Glomerular visceral epithelial cell (primary cell): ENCODE data around the gene OARD1.
A peak's percentile ranks its signal among the peaks of the same experiment; 100 is the strongest.
"Not testable (repeated sequence)": the region's sequence is repeated elsewhere in the genome, so short reads cannot be mapped to it uniquely, and the experiment has no call there.

Source experiments
- DNase-seq: peaks from one replicate; pipeline ENCODE4 v3.0.0-alpha.2; 2016; ENCODE audit errors: extremely low spot score

Gene OARD1

GRCh38 chr6:41071923-41072835 lies at the start of gene OARD1:
Gene OARD1 (minus strand): TSS chr6:41072356. CDS start chr6:41071634, 722 bp downstream.
- DNase-seq, result peak; percentile 100

- no peak for DNase-seq
Observed at GRCh38 chr6:41120058-41120457, 47.9 kb upstream of the OARD1 start.

- no peak for DNase-seq
Observed at GRCh38 chr6:41119508-41119907, 47.4 kb upstream of the OARD1 start.

GRCh38 chr6:41115027-41115426 lies 42.9 kb upstream of the OARD1 start:
- not testable (repeated sequence) for DNase-seq

- no peak for DNase-seq
Observed at GRCh38 chr6:41111017-41111416, 38.9 kb upstream of the OARD1 start.

GRCh38 chr6:41103847-41104246 lies 31.7 kb upstream of the OARD1 start:
- no peak for DNase-seq

GRCh38 chr6:41100871-41101287 lies 28.7 kb upstream of the OARD1 start:
- no peak for DNase-seq

- DNase-seq, result no peak
Observed at GRCh38 chr6:41098366-41098765, 26.2 kb upstream of the OARD1 start.

- peak; percentile 46 for DNase-seq
Observed at GRCh38 chr6:41097467-41098090, 25.4 kb upstream of the OARD1 start.

GRCh38 chr6:41093729-41094128 lies 21.6 kb upstream of the OARD1 start:
- DNase-seq, result no peak

GRCh38 chr6:41092421-41093140 lies 20.4 kb upstream of the OARD1 start:
- peak; percentile 37 for DNase-seq

- no peak for DNase-seq
Observed at GRCh38 chr6:41090841-41091761, 18.9 kb upstream of the OARD1 start.

GRCh38 chr6:41088451-41088850 lies 16.3 kb upstream of the OARD1 start:
- DNase-seq, result peak; percentile 48

GRCh38 chr6:41085182-41085581 lies 13.0 kb upstream of the OARD1 start:
- no peak for DNase-seq

- DNase-seq, result no peak
Observed at GRCh38 chr6:41083072-41083471, 10.9 kb upstream of the OARD1 start.

- DNase-seq, result no peak
Observed at GRCh38 chr6:41080621-41081020, 8.5 kb upstream of the OARD1 start.

GRCh38 chr6:41079080-41079479 lies 6.9 kb upstream of the OARD1 start:
- DNase-seq, result no peak

- no peak for DNase-seq
Observed at GRCh38 chr6:41078101-41078500, 5.9 kb upstream of the OARD1 start.

- DNase-seq, result no peak
Observed at GRCh38 chr6:41077536-41077935, 5.4 kb upstream of the OARD1 start.

GRCh38 chr6:41075651-41076626 lies 3.8 kb upstream of the OARD1 start:
- DNase-seq, result no peak
